WI38 (cell line): ENCODE measurements around the gene PCLO.

ENCODE experiments used
- H3K4me3 ChIP-seq: 2 replicates; pipeline ENCODE4 v1.5.1; 2011; ENCODE audit warnings: low read depth, mild to moderate bottlenecking, control low read depth, low read length
- CTCF ChIP-seq: IDR thresholded peaks from 2 replicates; pipeline ENCODE4 v1.5.1; 2012; ENCODE audit warnings: low read depth, mild to moderate bottlenecking, control low read depth, low read length

The PCLO gene

GRCh38 chr7:82705517-82706260, 457.0 kb downstream of the PCLO start:
- H3K4me3 ChIP-seq, result no peak overlapping the region
- TF ChIP-seq CTCF, result no peak

- no peak for TF ChIP-seq CTCF
- H3K4me3 ChIP-seq, result no peak overlapping the region
Observed at GRCh38 chr7:82704121-82704520, 458.6 kb downstream of the PCLO start.
